GM19452 (cell line): ENCODE results near the gene EHHADH.

Experiments
- ATAC-seq: cut with Tn5 transposase; IDR thresholded peaks from one replicate; pipeline ENCODE4 v1.9.1; 2021; ENCODE audit not compliant: unreplicated experiment

The EHHADH gene

GRCh38 chr3:185199671-185200070, 54.2 kb downstream of the EHHADH start:
- ATAC-seq = no peak

GRCh38 chr3:185199206-185199605, 54.6 kb downstream of the EHHADH start:
- no peak for ATAC-seq

- no peak for ATAC-seq
These were observed 56.8 kb downstream of the EHHADH start for GRCh38 chr3:185197068-185197467.

- no peak for ATAC-seq
These were observed 58.2 kb downstream of the EHHADH start for GRCh38 chr3:185195652-185196051.

GRCh38 chr3:185188816-185189215, 65.0 kb downstream of the EHHADH start:
- no peak for ATAC-seq

GRCh38 chr3:185187391-185187790, 66.5 kb downstream of the EHHADH start:
- ATAC-seq = no peak

- no peak for ATAC-seq
These were observed 77.0 kb downstream of the EHHADH start for GRCh38 chr3:185176750-185177359.

- peak; percentile 63 for ATAC-seq
These were observed 78.4 kb downstream of the EHHADH start for GRCh38 chr3:185175370-185175987.

- ATAC-seq = no peak
These were observed 81.5 kb downstream of the EHHADH start for GRCh38 chr3:185172086-185173049.

- no peak for ATAC-seq
These were observed 89.2 kb downstream of the EHHADH start for GRCh38 chr3:185164428-185165217.

GRCh38 chr3:185162634-185163033, 91.2 kb downstream of the EHHADH start:
- ATAC-seq = no peak

GRCh38 chr3:185161761-185162160, 92.1 kb downstream of the EHHADH start:
- ATAC-seq = no peak

GRCh38 chr3:185157347-185157746, 96.5 kb downstream of the EHHADH start:
- ATAC-seq = no peak

- ATAC-seq = no peak
These were observed 98.2 kb downstream of the EHHADH start for GRCh38 chr3:185155678-185156077.

- no peak for ATAC-seq
These were observed 99.8 kb downstream of the EHHADH start for GRCh38 chr3:185153861-185154629.

GRCh38 chr3:185153171-185153771, 100.6 kb downstream of the EHHADH start:
- ATAC-seq = no peak

GRCh38 chr3:185152410-185153170, 101.3 kb downstream of the EHHADH start, which contains the start of gene C3orf70:
Gene C3orf70 (minus strand): TSS chr3:185153060. CDS start chr3:185152823, 237 bp downstream.
- no peak for ATAC-seq

GRCh38 chr3:185151964-185152409, 101.9 kb downstream of the EHHADH start:
- no peak for ATAC-seq
